A673 (cell line): ENCODE data around the gene WDR18.

Experiments
- EZH2 ChIP-seq: fragments of 200-600 bp; sonication (generic); IDR thresholded peaks from 2 replicates; pipeline ENCODE4 v1.6.1; 2017; ENCODE audit warnings: borderline replicate concordance, low read depth, mild to moderate bottlenecking, mixed read lengths, antibody characterized with exemption, low read length; ENCODE audit not compliant: poor library complexity, severe bottlenecking
- TF ChIP-seq, protein P1 (sequence below): fragments of 300-800, 200-600 bp; sonication (generic); conservative IDR thresholded peaks from 2 replicates; pipeline ENCODE4 v1.5.1; 2017; ENCODE audit warnings: low read depth, mild to moderate bottlenecking, antibody characterized with exemption, low read length, moderate library complexity, mixed read lengths

DNA sequence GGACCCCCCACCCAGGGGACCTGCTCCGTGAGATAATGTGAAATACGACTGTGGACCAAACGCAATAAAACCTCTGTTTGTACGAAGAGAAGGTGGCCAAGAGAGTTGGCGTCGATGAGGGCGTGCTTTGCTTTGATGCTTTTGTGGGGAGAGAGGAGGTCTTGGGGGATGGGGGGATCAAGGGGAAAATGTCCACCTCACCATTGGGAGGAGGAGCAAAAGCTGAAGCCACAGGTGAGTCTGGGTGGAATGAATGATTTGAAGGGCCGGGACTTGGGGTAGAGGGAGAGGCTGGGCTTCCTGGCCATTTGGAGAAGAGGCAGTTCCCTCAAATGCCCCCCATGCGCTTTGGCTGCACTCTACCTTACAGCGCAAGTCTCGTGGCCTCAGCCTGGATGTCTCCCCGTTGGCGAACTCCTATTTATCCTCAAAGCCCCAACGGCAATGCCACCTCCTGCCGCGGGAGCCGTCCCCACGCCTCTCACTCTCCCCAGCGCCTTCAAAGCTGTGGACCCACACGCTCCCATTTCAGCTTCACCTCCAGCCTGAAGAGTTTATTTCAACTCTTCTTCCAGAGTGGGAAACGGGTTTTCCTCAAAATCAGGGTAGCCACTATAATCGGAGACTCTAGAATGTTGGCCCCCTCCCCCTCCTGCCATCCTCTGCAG lies 55.0 kb downstream of the WDR18 start:
- TF ChIP-seq, protein P1, sequence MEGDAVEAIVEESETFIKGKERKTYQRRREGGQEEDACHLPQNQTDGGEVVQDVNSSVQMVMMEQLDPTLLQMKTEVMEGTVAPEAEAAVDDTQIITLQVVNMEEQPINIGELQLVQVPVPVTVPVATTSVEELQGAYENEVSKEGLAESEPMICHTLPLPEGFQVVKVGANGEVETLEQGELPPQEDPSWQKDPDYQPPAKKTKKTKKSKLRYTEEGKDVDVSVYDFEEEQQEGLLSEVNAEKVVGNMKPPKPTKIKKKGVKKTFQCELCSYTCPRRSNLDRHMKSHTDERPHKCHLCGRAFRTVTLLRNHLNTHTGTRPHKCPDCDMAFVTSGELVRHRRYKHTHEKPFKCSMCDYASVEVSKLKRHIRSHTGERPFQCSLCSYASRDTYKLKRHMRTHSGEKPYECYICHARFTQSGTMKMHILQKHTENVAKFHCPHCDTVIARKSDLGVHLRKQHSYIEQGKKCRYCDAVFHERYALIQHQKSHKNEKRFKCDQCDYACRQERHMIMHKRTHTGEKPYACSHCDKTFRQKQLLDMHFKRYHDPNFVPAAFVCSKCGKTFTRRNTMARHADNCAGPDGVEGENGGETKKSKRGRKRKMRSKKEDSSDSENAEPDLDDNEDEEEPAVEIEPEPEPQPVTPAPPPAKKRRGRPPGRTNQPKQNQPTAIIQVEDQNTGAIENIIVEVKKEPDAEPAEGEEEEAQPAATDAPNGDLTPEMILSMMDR: no peak
- TF ChIP-seq EZH2: no peak
